WI38 (cell line): ENCODE measurements around the gene NPC2.

Source experiments
- H3K4me3 ChIP-seq: 2 replicates; pipeline ENCODE4 v1.5.1; 2011; ENCODE audit warnings: low read depth, mild to moderate bottlenecking, control low read depth, low read length
- CTCF ChIP-seq: IDR thresholded peaks from 2 replicates; pipeline ENCODE4 v1.5.1; 2012; ENCODE audit warnings: low read depth, mild to moderate bottlenecking, control low read depth, low read length

Gene NPC2

DNA sequence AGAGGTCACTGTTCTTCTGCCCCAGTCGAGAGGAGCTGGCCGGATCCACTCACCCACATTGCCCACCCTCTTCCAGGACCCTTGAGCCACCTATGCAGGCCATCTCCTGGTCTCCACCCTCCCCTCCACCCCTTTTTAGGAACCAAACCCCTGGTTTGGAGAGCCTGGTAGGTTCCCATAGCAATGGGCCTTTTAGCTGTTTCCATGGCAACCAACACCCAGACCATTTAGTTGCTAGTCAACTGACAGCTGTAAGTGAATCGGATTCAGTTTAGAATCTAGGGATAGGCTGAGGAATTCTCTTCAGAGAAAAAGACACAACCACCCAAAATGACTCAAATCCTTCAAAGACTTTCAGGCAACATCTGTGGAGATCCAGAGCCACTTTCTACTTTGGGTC, 16.5 kb downstream of the NPC2 start:
- no peak overlapping the region for H3K4me3 ChIP-seq
- TF ChIP-seq CTCF = no peak

GRCh38 chr14:74476107-74476506, 17.0 kb downstream of the NPC2 start:
- no peak for TF ChIP-seq CTCF
- H3K4me3 ChIP-seq = no peak overlapping the region

DNA sequence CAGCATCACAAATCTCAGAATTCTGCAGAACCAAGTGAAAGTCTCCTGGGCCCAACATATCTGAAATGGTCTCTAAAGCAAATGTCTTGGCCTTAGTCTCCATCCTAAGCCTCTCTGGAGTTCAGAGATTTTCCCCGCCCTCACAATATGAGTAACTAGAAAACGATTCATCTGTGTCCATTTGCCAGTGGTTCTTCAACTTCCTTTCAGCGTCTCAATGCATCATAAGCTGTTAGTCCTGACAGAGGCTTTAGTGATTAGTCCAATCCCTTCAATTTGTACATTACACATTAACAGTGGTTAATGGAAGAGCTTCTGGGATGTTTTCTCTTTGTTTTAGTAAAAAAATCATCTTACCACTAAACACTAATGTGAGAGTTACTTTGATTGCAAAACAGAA, 17.4 kb downstream of the NPC2 start:
- no peak for TF ChIP-seq CTCF

GRCh38 chr14:74474376-74474775, 18.7 kb downstream of the NPC2 start:
- TF ChIP-seq CTCF = no peak
- no peak overlapping the region for H3K4me3 ChIP-seq

More for the DNA sequence above, 17.4 kb downstream of the NPC2 start:
- no peak overlapping the region for H3K4me3 ChIP-seq

GRCh38 chr14:74472601-74473000, 20.5 kb downstream of the NPC2 start:
- H3K4me3 ChIP-seq = no peak overlapping the region
- TF ChIP-seq CTCF = no peak

GRCh38 chr14:74469548-74470518, 23.3 kb downstream of the NPC2 start:
- H3K4me3 ChIP-seq = no peak overlapping the region
- no peak for TF ChIP-seq CTCF

DNA sequence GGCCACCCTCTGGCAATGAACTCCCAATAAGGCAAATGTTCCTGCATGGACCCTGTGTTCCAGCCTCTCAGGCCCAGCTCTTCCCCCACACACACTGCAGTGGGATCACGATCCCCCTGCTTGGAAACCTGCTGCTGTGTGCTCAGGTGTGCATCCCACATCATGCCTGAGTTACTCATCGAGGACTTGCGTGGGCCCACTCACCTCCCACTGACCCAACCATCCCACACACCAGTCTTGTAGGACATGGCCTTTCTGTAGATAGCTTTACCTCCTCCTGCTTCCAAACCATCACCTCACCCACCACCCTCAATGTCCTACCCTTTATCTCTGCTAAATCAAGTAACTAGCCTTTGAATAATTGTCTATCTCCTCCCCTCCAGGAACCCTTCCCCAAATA, 24.6 kb downstream of the NPC2 start:
- H3K4me3 ChIP-seq = no peak overlapping the region
- TF ChIP-seq CTCF = no peak
